Neuronal stem cell (in vitro differentiated cells): ENCODE measurements around the gene MGAT3.

ENCODE experiments used
- DNase-seq: peaks from one replicate; pipeline ENCODE4 v3.0.0-alpha.2; 2013; ENCODE audit warnings: low spot score
- H2AFZ ChIP-seq: one replicate; pipeline ENCODE4 v1.6.1; 2013; ENCODE audit warnings: mild to moderate bottlenecking, low read length, inconsistent platforms
- H2AK5ac ChIP-seq: 2 replicates; pipeline ENCODE4 v1.6.1; 2013; ENCODE audit warnings: low read depth, mild to moderate bottlenecking, inconsistent platforms, low read length, moderate library complexity, mixed read lengths
- H2BK120ac ChIP-seq: 2 replicates; pipeline ENCODE4 v1.6.1; 2013; ENCODE audit warnings: low read depth, mild to moderate bottlenecking, inconsistent platforms, low read length, moderate library complexity, mixed read lengths
- H2BK12ac ChIP-seq: one replicate; pipeline ENCODE4 v1.6.1; 2013; ENCODE audit warnings: low read length, inconsistent platforms
- H2BK15ac ChIP-seq: 2 replicates; pipeline ENCODE4 v1.6.1; 2013; ENCODE audit warnings: mild to moderate bottlenecking, low read length, inconsistent platforms, mixed read lengths
- H2BK5ac ChIP-seq: one replicate; pipeline ENCODE4 v1.6.1; 2013; ENCODE audit warnings: inconsistent platforms, mild to moderate bottlenecking, low read length, moderate library complexity
- H3K14ac ChIP-seq: one replicate; pipeline ENCODE4 v1.6.1; 2013; ENCODE audit warnings: low read length, inconsistent platforms
- H3K18ac ChIP-seq: 2 replicates; pipeline ENCODE4 v1.6.1; 2013; ENCODE audit warnings: low read length, inconsistent platforms
- H3K23ac ChIP-seq: 2 replicates; pipeline ENCODE4 v1.6.1; 2013; ENCODE audit warnings: low read depth, mild to moderate bottlenecking, mixed read lengths, low read length, inconsistent platforms; ENCODE audit not compliant: poor library complexity
- H3K27ac ChIP-seq: replicated peaks from 3 replicates; pipeline ENCODE4 v1.5.1; 2013; ENCODE audit warnings: low read length, inconsistent platforms
- H3K27me3 ChIP-seq, 3 experiments: 2 replicates each; pipeline ENCODE4 v1.6.1; 2013; ENCODE audit warnings: low read length in 3 of 3, mild to moderate bottlenecking in 2 of 3, inconsistent platforms in 1 of 3, low read depth in 1 of 3, mixed read lengths in 1 of 3, moderate library complexity in 1 of 3; ENCODE audit not compliant: control insufficient read depth in 3 of 3, insufficient read depth in 3 of 3
- H3K36me3 ChIP-seq, 2 donors: replicated peaks in 1 of 2; 2 replicates each; pipeline ENCODE4 v1.6.1; 2013; ENCODE audit warnings: low read length in 2 of 2; ENCODE audit not compliant: control insufficient read depth in 2 of 2, insufficient read depth in 2 of 2
- H3K4ac ChIP-seq: 2 replicates; pipeline ENCODE4 v1.6.1; 2013; ENCODE audit warnings: inconsistent platforms, mild to moderate bottlenecking, low read length, moderate library complexity
- H3K4me1 ChIP-seq, 2 donors: 1 replicate in 1 of 2; 2 replicates in 1 of 2; pipeline ENCODE4 v1.6.1; 2013; ENCODE audit warnings: low read length in 2 of 2, low read depth in 1 of 2; ENCODE audit not compliant: control insufficient read depth in 2 of 2, insufficient read depth in 1 of 2
- H3K4me2 ChIP-seq: one replicate; pipeline ENCODE4 v1.6.1; 2013; ENCODE audit warnings: mild to moderate bottlenecking, low read length, inconsistent platforms; ENCODE audit not compliant: insufficient read depth, poor library complexity, severe bottlenecking
- H3K4me3 ChIP-seq, 2 donors: 2 replicates each; pipeline ENCODE4 v1.5.1; 2013; ENCODE audit warnings: low read length in 2 of 2, mild to moderate bottlenecking in 2 of 2, inconsistent platforms in 1 of 2, moderate library complexity in 1 of 2
- H3K79me1 ChIP-seq: one replicate; pipeline ENCODE4 v1.6.1; 2013; ENCODE audit warnings: low read depth, mild to moderate bottlenecking, inconsistent platforms, low read length, moderate library complexity
- H3K9ac ChIP-seq: one replicate; pipeline ENCODE4 v1.6.1; 2013; ENCODE audit warnings: mild to moderate bottlenecking, low read depth, low read length, inconsistent platforms; ENCODE audit not compliant: poor library complexity
- H3K9me3 ChIP-seq, 2 donors: replicated peaks in 1 of 2; 2 replicates each; pipeline versions ENCODE3 to v1.6.1; 2013; ENCODE audit warnings: low read length in 2 of 2, mild to moderate bottlenecking in 2 of 2, inconsistent platforms in 1 of 2, low read depth in 1 of 2, mixed read lengths in 1 of 2, moderate library complexity in 1 of 2; ENCODE audit not compliant: control insufficient read depth in 2 of 2, insufficient read depth in 1 of 2
- H4K8ac ChIP-seq: one replicate; pipeline ENCODE4 v1.6.1; 2013; ENCODE audit warnings: low read depth, mild to moderate bottlenecking, inconsistent platforms, low read length, moderate library complexity
- H4K91ac ChIP-seq: one replicate; pipeline ENCODE4 v1.6.1; 2013; ENCODE audit warnings: low read length, low read depth, mild to moderate bottlenecking, inconsistent platforms; ENCODE audit not compliant: poor library complexity
- WGBS, 2 donors: extraction: QIAGEN DNeasy Blood & Tissue Kit; methylation state at CpG; one replicate each; pipeline ENCODE4 v1.1.7; 2013; ENCODE audit warnings: missing lambda C conversion rate in 2 of 2, mixed read lengths in 1 of 2; ENCODE audit not compliant: insufficient read length in 2 of 2, insufficient replicate concordance in 1 of 2; ENCODE audit errors: extremely low coverage in 2 of 2; 5-methylcytosine and 5-hydroxymethylcytosine counted together

MGAT3 gene

DNA sequence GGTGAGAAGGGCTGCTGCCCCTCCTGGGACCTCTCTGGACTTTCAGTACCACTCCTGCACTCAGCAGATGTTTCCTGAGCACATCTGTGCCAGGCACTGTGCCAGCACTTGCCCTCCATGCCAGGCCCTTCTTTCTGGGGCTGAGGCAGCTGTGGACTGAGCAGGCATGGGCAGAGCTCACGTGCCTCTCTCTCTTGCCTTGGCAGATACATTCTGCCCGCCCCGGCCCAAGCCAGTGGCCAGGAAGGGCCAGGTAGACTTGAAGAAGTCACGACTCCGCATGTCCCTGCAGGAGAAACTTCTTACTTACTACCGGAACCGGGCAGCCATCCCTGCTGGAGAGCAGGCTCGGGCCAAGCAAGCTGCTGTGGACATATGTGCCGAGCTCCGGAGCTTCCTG lies 55.2 kb downstream of the MGAT3 start:
- peaks cover 49 to 93% of the 10 kb centered on the region in 2 donors for H3K36me3 ChIP-seq
- H3K4me1 ChIP-seq, result no peaks in the 10 kb centered on the region
- H3K9ac ChIP-seq, result no peak overlapping the region
- no peak overlapping the region for H3K4me3 ChIP-seq
- H2BK5ac ChIP-seq, result no peak overlapping the region
- H2BK15ac ChIP-seq, result no peak overlapping the region
- H3K4me2 ChIP-seq, result no peak overlapping the region
- no CpG with 5 or more reads among the region's 10 CpGs for WGBS, 2 donors
- no peak overlapping the region for H2AK5ac ChIP-seq
- no peak overlapping the region for H2BK12ac ChIP-seq
- no peaks in the 10 kb centered on the region for H3K27me3 ChIP-seq
- no peak overlapping the region for H2BK120ac ChIP-seq
- no peak overlapping the region for H3K18ac ChIP-seq
- H4K91ac ChIP-seq, result no peak overlapping the region
- no peak overlapping the region for H4K8ac ChIP-seq
- H2AFZ ChIP-seq, result no peak overlapping the region
- no peak overlapping the region for H3K27ac ChIP-seq
- H3K79me1 ChIP-seq, result peaks cover 6% of the 10 kb centered on the region
- H3K14ac ChIP-seq, result no peak overlapping the region
- no peaks in the 10 kb centered on the region for H3K9me3 ChIP-seq
- no peak for DNase-seq
- no peak overlapping the region for H3K4ac ChIP-seq
- no peak overlapping the region for H3K23ac ChIP-seq

DNA sequence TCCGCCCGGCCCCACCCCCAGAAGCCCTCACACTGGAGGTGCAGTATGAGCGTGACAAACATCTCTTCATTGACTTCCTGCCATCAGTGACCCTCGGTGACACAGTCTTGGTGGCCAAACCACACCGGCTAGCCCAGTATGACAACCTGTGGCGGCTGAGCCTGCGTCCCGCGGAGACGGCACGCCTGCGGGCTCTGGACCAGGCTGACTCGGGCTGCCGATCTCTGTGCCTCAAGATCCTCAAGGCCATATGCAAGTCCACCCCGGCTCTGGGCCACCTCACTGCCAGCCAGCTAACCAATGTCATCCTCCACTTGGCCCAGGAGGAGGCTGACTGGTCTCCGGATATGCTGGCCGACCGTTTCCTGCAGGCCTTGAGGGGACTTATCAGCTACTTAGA lies 57.0 kb downstream of the MGAT3 start:
- no peak overlapping the region for H3K4ac ChIP-seq
- no peak overlapping the region for H3K4me2 ChIP-seq
- H2BK15ac ChIP-seq, result no peak overlapping the region
- no peak overlapping the region for H2AK5ac ChIP-seq
- H3K36me3 ChIP-seq, result peaks cover 47 to 89% of the 10 kb centered on the region in 2 donors
- no peak overlapping the region for H3K9ac ChIP-seq
- H3K79me1 ChIP-seq, result peaks cover 6% of the 10 kb centered on the region
- H2AFZ ChIP-seq, result no peak overlapping the region
- no peak overlapping the region for H3K23ac ChIP-seq
- DNase-seq, result no peak
- H2BK12ac ChIP-seq, result no peak overlapping the region
- H3K4me1 ChIP-seq, result peaks cover 2 to 5% of the 10 kb centered on the region in 2 donors
- H3K27ac ChIP-seq, result no peak overlapping the region
- H3K14ac ChIP-seq, result no peak overlapping the region
- no peaks in the 10 kb centered on the region for H3K27me3 ChIP-seq
- no peak overlapping the region for H2BK5ac ChIP-seq
- H3K9me3 ChIP-seq, result no peaks in the 10 kb centered on the region
- H3K18ac ChIP-seq, result no peak overlapping the region
- no peak overlapping the region for H4K8ac ChIP-seq
- WGBS, 2 donors, result no CpG with 5 or more reads among the region's 18 CpGs
- no peak overlapping the region for H4K91ac ChIP-seq
- no peak overlapping the region for H2BK120ac ChIP-seq
- no peak overlapping the region for H3K4me3 ChIP-seq

DNA sequence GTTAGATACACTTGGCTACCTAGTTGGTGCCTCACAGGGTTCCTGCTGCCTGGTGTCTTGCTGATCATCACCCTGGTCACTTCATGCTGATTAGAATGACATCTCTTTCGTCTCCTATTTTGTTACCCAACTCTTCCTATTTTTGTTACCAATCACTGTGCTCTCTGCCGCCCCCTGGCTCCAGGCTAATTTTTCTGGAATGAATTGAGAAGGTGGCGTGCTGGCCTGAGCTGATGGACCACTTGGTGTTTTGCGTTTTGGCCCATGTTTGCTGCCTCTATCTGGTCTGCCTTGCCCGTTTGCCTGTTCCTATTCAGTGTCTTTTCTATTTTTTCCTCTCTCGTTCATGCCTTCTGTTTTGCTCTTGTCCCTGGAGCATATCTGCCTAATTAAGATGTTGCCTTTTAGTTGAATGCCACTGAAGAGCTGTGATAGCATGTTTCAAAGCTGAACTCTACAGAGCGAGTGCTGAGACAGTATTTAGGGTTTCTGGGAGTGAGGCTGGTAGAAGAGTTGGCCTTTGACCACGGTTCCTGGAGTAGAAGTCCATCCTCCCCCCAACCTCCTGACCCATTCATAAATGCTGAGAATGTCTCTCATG lies 57.7 kb downstream of the MGAT3 start:
- Histone ChIP-seq H4K91ac (no peak overlapping the region), H3K23ac (no peak overlapping the region), H3K79me1 (peaks cover 6% of the 10 kb centered on the region), H4K8ac (no peak overlapping the region), H3K14ac (no peak overlapping the region), H2AFZ (no peak overlapping the region), H3K9ac (no peak overlapping the region), H2BK12ac (no peak overlapping the region), H2AK5ac (no peak overlapping the region), H2BK120ac (no peak overlapping the region), H3K4me3 (no peak overlapping the region), H3K4me1 (peaks cover 5 to 10% of the 10 kb centered on the region in 2 donors), H3K27ac (no peak overlapping the region), H3K36me3 (peaks cover 43 to 82% of the 10 kb centered on the region in 2 donors), H2BK15ac (no peak overlapping the region), H3K4ac (no peak overlapping the region), H3K4me2 (no peak overlapping the region), H3K9me3 (no peaks in the 10 kb centered on the region), H3K18ac (no peak overlapping the region), H3K27me3 (no peaks in the 10 kb centered on the region), H2BK5ac (no peak overlapping the region)
- DNase-seq, result no peak
- WGBS, 2 donors, result no CpG with 5 or more reads among the region's 8 CpGs

DNA sequence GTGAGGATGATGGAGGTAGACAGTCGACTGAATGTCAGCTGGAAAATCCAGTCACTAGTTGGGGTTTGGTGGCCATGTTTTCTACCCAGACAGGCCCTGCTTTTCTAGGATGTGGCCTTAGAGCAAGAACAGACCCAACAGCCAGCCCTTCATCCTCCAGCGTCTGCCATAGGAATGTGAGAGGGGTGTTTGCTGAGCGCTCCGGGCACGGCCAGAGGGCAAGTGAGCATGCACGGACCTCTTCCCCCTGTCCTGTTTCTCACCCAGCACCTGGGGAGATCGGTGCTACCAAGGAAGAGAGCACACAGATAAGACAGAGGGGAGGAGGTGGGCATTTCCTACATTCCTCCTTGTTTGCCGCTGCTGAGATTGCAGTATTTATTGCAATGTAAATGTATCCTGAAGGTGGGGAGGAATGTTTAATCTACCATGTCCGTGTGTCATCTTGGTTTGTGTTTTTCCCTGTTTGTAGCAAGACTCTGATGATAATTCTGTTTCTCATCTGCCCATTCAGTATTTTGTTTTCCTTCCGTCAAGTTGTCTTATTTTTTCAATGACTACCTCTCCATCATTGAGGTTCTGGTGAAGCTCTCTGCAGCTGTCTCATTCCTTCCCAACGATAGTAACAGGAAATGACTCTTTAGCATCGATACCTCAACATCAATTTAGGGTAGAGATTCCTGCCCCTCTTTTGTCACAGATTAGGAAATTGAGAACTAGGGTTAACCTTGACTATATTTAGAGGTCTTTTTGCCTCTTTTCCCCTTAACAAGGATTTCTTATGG lies 58.6 kb downstream of the MGAT3 start:
- H3K18ac ChIP-seq, result no peak overlapping the region
- no peak overlapping the region for H3K14ac ChIP-seq
- no peak overlapping the region for H2BK5ac ChIP-seq
- no CpG with 5 or more reads among the region's 12 CpGs for WGBS, 2 donors
- no peak overlapping the region for H2AK5ac ChIP-seq
- H2BK15ac ChIP-seq, result no peak overlapping the region
- peaks cover 5 to 11% of the 10 kb centered on the region in 2 donors for H3K4me1 ChIP-seq
- H3K79me1 ChIP-seq, result peaks cover 6% of the 10 kb centered on the region
- H2BK12ac ChIP-seq, result no peak overlapping the region
- H4K8ac ChIP-seq, result no peak overlapping the region
- no peak overlapping the region for H2BK120ac ChIP-seq
- no peak overlapping the region for H3K4ac ChIP-seq
- H3K27me3 ChIP-seq, result no peaks in the 10 kb centered on the region
- no peak overlapping the region for H4K91ac ChIP-seq
- H3K23ac ChIP-seq, result no peak overlapping the region
- DNase-seq, result no peak
- H3K4me2 ChIP-seq, result no peak overlapping the region
- H3K36me3 ChIP-seq, result peaks cover 39 to 72% of the 10 kb centered on the region in 2 donors
- H2AFZ ChIP-seq, result no peak overlapping the region
- no peaks in the 10 kb centered on the region for H3K9me3 ChIP-seq
- peak overlapping the region; percentile 61 for H3K9ac ChIP-seq
- no peak overlapping the region for H3K27ac ChIP-seq
- no peak overlapping the region for H3K4me3 ChIP-seq
